22Rv1 (cell line): ENCODE data around the gene SPATA32.

ENCODE experiments used
- H3K27ac ChIP-seq: fragments of 450-650 bp; 2 replicates; pipeline ENCODE4 v1.5.1; 2017
- ZFX ChIP-seq: fragments of 450-650 bp; IDR thresholded peaks from 2 replicates; pipeline ENCODE4 v1.6.1; 2017; ENCODE audit warnings: antibody characterized with exemption, borderline replicate concordance
- TF ChIP-seq, protein P1 (sequence below): fragments of 450-650 bp; IDR thresholded peaks from 2 replicates; pipeline ENCODE4 v1.5.1; 2017; ENCODE audit warnings: mild to moderate bottlenecking

Gene SPATA32

DNA sequence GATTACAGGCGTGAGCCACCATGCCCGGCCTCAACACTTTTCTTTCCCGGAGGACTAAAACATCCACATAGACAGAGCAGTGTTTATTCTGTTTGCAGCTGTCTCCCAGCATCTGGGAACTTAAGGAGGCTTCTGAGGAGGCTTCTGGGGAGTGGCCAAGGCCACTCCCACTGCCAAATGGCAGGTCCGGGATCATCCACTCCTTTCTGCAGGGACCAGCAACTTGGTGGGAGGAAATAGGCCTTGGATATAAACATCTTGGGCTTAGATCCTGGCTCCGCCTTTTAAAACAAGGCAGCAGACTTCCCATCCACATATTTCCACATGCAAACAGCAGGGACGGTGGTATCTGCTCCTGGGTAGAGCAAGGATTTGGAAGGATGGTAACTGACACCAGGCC lies 14.1 kb upstream of the SPATA32 start:
- no peak for TF ChIP-seq ZFX
- TF ChIP-seq, protein P1, sequence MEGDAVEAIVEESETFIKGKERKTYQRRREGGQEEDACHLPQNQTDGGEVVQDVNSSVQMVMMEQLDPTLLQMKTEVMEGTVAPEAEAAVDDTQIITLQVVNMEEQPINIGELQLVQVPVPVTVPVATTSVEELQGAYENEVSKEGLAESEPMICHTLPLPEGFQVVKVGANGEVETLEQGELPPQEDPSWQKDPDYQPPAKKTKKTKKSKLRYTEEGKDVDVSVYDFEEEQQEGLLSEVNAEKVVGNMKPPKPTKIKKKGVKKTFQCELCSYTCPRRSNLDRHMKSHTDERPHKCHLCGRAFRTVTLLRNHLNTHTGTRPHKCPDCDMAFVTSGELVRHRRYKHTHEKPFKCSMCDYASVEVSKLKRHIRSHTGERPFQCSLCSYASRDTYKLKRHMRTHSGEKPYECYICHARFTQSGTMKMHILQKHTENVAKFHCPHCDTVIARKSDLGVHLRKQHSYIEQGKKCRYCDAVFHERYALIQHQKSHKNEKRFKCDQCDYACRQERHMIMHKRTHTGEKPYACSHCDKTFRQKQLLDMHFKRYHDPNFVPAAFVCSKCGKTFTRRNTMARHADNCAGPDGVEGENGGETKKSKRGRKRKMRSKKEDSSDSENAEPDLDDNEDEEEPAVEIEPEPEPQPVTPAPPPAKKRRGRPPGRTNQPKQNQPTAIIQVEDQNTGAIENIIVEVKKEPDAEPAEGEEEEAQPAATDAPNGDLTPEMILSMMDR = no peak
- H3K27ac ChIP-seq = no peak overlapping the region

DNA sequence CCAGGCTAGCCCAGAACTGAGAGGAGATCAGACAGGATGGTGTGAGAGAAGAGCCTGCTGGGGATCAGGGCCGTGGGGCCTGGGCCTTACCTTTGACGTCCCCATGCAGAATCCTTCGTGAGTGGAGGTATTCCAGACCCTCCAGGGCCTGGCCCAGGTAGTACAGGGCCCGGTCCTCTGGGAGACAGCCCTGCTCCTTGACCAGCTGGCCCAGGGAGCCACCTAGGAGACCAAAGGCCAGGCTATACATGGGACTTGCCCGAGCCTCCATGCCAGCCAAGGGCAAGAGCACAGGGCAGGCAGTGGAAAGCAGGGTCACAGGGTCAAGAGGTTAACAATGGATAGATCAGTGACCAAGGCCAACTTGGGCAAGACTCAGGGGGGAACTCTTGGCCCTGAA lies 12.1 kb upstream of the SPATA32 start:
- no peak overlapping the region for H3K27ac ChIP-seq
- no peak for TF ChIP-seq ZFX
- TF ChIP-seq, protein P1 = no peak

DNA sequence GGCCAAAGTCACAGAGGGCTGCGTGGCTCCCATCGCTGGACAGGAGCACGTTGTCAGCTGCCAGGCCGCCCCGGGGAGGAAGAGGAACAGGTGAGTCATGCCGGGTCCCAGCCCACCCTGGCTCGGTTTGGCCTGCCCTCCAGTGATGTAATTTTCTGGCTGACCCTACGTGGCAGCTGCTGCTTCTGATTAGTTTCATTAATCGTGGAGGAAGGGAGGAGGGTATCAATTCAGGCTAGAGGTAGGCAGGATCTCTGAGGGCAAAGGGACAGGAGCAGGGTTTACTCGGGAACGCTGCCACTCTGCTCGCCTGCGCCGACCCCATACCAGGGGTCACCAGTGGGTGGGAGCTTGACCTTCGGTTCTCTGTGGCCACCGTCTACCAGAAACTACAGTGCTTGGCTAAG lies 11.7 kb upstream of the SPATA32 start:
- H3K27ac ChIP-seq = no peak overlapping the region
- TF ChIP-seq, protein P1 = no peak
- TF ChIP-seq ZFX = no peak

DNA sequence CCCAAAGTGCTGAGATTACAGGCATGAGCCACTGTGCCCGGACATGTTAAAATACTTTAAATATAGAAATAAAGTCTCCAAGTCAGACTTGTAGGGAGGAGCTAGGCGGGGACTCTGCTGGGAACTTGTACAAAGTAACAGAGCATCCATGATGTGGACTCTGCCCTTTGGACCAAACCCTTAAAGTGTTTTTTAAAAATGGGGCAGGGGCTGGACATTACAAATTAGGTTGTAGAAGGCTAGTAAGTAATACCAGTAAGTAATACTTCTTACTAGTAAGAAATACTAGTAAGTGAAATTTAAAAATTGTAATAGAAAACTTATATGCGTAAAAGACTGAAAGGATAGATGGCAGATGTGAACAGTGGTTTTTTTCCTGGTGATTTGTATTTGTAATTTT lies 9.7 kb upstream of the SPATA32 start:
- TF ChIP-seq, protein P1 = no peak
- no peak for TF ChIP-seq ZFX
- no peak overlapping the region for H3K27ac ChIP-seq

DNA sequence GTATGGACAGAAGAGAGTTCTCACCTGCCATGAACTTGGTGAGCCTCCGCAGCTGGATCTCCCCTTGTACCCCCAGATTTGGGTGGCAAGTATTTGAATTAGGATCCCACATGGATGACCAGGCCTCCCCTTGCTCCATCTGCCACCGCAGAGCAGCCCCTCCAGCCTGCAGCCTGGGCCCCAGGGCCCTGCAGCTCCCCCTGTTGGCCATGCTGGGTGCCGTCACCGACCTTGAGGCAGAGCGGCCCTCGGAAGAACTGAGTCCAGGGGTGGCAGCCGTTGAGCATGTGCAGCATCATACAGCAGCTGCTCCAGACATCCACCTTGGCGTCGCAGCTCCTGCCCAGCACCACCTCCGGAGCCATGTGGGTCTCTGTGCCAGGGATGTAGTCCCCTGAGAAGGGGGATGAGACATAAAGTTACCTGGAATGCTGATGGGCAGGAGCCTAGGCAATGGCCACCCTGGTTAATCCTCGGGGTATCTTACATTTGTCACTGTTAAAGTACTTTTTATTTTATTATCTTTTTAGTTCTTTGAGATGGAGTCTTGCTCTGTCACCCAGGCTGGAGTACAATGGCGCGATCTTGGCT lies 9.0 kb upstream of the SPATA32 start:
- TF ChIP-seq, protein P1 = peak; percentile 93
- no peak for TF ChIP-seq ZFX
- no peak overlapping the region for H3K27ac ChIP-seq

DNA sequence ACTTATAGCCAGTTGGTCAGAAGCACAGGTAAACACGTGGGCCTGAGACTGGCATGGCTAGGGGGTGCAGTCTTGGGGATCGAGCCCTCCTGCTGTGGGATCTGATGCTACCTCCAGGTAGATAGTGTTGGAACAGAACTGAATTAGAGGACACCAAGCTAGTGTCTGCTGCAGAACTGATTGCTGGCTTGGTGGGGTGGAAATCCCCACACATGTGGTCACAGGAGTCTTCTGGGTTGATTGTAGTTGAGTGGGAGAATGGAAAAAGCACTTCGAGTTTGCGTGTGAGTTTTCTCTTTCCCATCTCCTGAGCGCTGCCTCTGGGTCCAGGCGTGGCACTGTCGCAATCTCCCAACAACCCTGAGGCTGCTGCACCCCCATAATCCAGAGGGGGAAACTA lies 8.0 kb upstream of the SPATA32 start:
- no peak for TF ChIP-seq ZFX
- TF ChIP-seq, protein P1 = no peak
- H3K27ac ChIP-seq = no peak overlapping the region

DNA sequence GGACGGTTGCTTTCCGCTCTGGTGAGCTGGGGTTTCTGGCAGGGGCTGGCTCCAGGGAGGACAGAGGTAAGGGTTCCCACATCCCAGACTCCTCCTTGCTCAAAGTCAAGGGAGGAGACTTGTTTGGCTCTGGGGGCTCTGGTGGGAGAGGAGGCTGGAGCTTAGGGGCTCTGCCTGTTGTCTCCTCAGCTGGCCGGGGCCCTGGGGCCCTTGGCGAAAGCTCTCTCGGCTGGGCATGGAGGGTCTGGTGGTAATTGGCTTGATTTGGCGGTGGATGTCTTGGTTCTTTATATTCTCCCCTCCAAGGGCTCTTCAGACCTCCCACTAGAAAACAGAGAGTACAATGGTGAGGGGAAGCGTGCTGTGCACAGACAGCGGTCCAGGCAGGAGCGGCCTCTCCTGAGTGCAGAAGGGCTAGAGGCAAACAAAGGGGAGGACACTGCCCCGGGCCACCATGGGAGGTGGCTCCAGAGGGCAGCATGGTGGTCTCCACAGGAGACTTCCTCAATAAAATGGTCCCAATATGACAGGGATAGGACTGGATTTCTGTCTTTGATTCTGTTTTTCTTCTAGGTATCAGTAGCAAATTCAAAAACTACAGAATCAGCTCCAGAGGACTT lies 5.7 kb upstream of the SPATA32 start:
- H3K27ac ChIP-seq = no peak overlapping the region
- TF ChIP-seq ZFX = no peak
- TF ChIP-seq, protein P1 = no peak
